HG03460 (cell line): ENCODE results near the gene ERP44.
"Not testable (repeated sequence)": the region's sequence is repeated elsewhere in the genome, so short reads cannot be mapped to it uniquely, and the experiment has no call there.

Experiments used
- ATAC-seq: cut with Tn5 transposase; IDR thresholded peaks from one replicate; pipeline ENCODE4 v1.9.1; 2021; ENCODE audit not compliant: unreplicated experiment

Gene ERP44

GRCh38 chr9:100019541-100019940, 79.3 kb downstream of the ERP44 start:
- no peak for ATAC-seq

GRCh38 chr9:100014846-100015245, 84.0 kb downstream of the ERP44 start:
- ATAC-seq: no peak

- no peak for ATAC-seq
Observed at GRCh38 chr9:100013573-100013972, 85.2 kb downstream of the ERP44 start.

- ATAC-seq: no peak
Observed at GRCh38 chr9:100012279-100012678, 86.5 kb downstream of the ERP44 start.

- ATAC-seq: no peak
Observed at GRCh38 chr9:100011062-100011681, 87.6 kb downstream of the ERP44 start.

- ATAC-seq: no peak
Observed at GRCh38 chr9:99999797-100000196, 99.0 kb downstream of the ERP44 start.

GRCh38 chr9:99998866-99999265, 99.9 kb downstream of the ERP44 start:
- ATAC-seq: no peak

GRCh38 chr9:99998266-99998665, 100.5 kb downstream of the ERP44 start:
- no peak for ATAC-seq

GRCh38 chr9:99990508-99990907, 108.3 kb downstream of the ERP44 start:
- ATAC-seq: not testable (repeated sequence)

- ATAC-seq: no peak
Observed at GRCh38 chr9:99986642-99987041, 112.2 kb downstream of the ERP44 start.

- no peak for ATAC-seq
Observed at GRCh38 chr9:99980598-99980997, 118.2 kb downstream of the ERP44 start.

- no peak for ATAC-seq
Observed at GRCh38 chr9:99978221-99978620, 120.6 kb downstream of the ERP44 start.

GRCh38 chr9:99977033-99977792, 121.6 kb downstream of the ERP44 start:
- ATAC-seq: no peak

- no peak for ATAC-seq
Observed at GRCh38 chr9:99973455-99973854, 125.3 kb downstream of the ERP44 start.

GRCh38 chr9:99971410-99971809, 127.4 kb downstream of the ERP44 start:
- no peak for ATAC-seq

GRCh38 chr9:99970481-99970880, 128.3 kb downstream of the ERP44 start:
- no peak for ATAC-seq

GRCh38 chr9:99967457-99967856, 131.3 kb downstream of the ERP44 start:
- ATAC-seq: no peak

- ATAC-seq: no peak
Observed at GRCh38 chr9:99966716-99967115, 132.1 kb downstream of the ERP44 start.

GRCh38 chr9:99966001-99966400, 132.8 kb downstream of the ERP44 start:
- no peak for ATAC-seq

- no peak for ATAC-seq
Observed at GRCh38 chr9:99964336-99964735, 134.5 kb downstream of the ERP44 start.

- no peak for ATAC-seq
Observed at GRCh38 chr9:99962680-99963261, 136.0 kb downstream of the ERP44 start.

GRCh38 chr9:99955606-99956005, 143.2 kb downstream of the ERP44 start:
- no peak for ATAC-seq
